Measurements from ENCODE around the gene GPR107. TPM values are rescaled to one million over a fixed set of nuclear protein-coding genes. Genes with fewer than 3 reads are reported as not detected.

GPR107 gene
- total RNA-seq, 4 donors from 2014 or later = 19.3 to 36.1 (median 28.9) TPM

GRCh38 chr9:130158001-130158400 lies 104.3 kb downstream of the GPR107 start:
- TF ChIP-seq CTCF (IDR thresholded peaks at IDR 0.05) (no peak), POLR2A (IDR thresholded peaks at IDR 0.05) (no peak), EP300 (IDR thresholded peaks at IDR 0.05) (no peak)
- DNase-seq (ENCODE audit: low spot score in 2 of 2) = no peak
- Histone ChIP-seq H3K27ac (no peak overlapping the region), H3K27me3 (no peaks in the 10 kb centered on the region), H3K4me3 (no peak overlapping the region), H3K9me3 (no peaks in the 10 kb centered on the region), H3K36me3 (no peaks in the 10 kb centered on the region), H3K4me1 (no peaks in the 10 kb centered on the region)
- 83 to 86% methylated on average over 8 of the region's 8 CpGs for WGBS, 2 donors

GRCh38 chr9:130159057-130159456 lies 105.4 kb downstream of the GPR107 start:
- Histone ChIP-seq H3K27me3 (no peaks in the 10 kb centered on the region), H3K4me3 (no peak overlapping the region), H3K4me1 (no peaks in the 10 kb centered on the region), H3K9me3 (no peaks in the 10 kb centered on the region), H3K27ac (no peak overlapping the region), H3K36me3 (no peaks in the 10 kb centered on the region)
- no peak for TF ChIP-seq POLR2A (IDR thresholded peaks at IDR 0.05)
- no peak for TF ChIP-seq EP300 (IDR thresholded peaks at IDR 0.05)
- TF ChIP-seq CTCF (IDR thresholded peaks at IDR 0.05) = no peak
- no peak for DNase-seq (ENCODE audit: low spot score in 2 of 2)
- WGBS, 2 donors = 75 to 78% methylated on average over 8 of the region's 8 CpGs

- Histone ChIP-seq H3K4me1 (no peaks in the 10 kb centered on the region), H3K36me3 (no peaks in the 10 kb centered on the region), H3K27ac (no peak overlapping the region), H3K27me3 (no peaks in the 10 kb centered on the region), H3K4me3 (no peak overlapping the region), H3K9me3 (no peaks in the 10 kb centered on the region)
- TF ChIP-seq EP300 (IDR thresholded peaks at IDR 0.05) (no peak), POLR2A (IDR thresholded peaks at IDR 0.05) (no peak), CTCF (IDR thresholded peaks at IDR 0.05) (no peak)
- WGBS, 2 donors = 83 to 85% methylated on average over 9 to 10 of the region's 10 CpGs
- DNase-seq (ENCODE audit: low spot score in 2 of 2) = no peak
Observed at GRCh38 chr9:130159915-130160670, 106.4 kb downstream of the GPR107 start.

GRCh38 chr9:130160862-130161470 lies 107.3 kb downstream of the GPR107 start:
- Histone ChIP-seq H3K27me3 (no peaks in the 10 kb centered on the region), H3K36me3 (no peaks in the 10 kb centered on the region), H3K4me1 (no peaks in the 10 kb centered on the region), H3K9me3 (no peaks in the 10 kb centered on the region), H3K4me3 (no peak overlapping the region), H3K27ac (no peak overlapping the region)
- DNase-seq (ENCODE audit: low spot score in 2 of 2) = no peak
- TF ChIP-seq POLR2A (IDR thresholded peaks at IDR 0.05) (no peak), CTCF (IDR thresholded peaks at IDR 0.05) (no peak), EP300 (IDR thresholded peaks at IDR 0.05) (no peak)
- WGBS, 2 donors = 96 to 100% methylated on average over 3 of the region's 3 CpGs

- no peaks in the 10 kb centered on the region for H3K36me3 ChIP-seq
- H3K27me3 ChIP-seq = no peaks in the 10 kb centered on the region
- no peaks in the 10 kb centered on the region for H3K4me1 ChIP-seq
- no peak for TF ChIP-seq EP300 (IDR thresholded peaks at IDR 0.05)
- TF ChIP-seq CTCF (IDR thresholded peaks at IDR 0.05) = no peak
- TF ChIP-seq POLR2A (IDR thresholded peaks at IDR 0.05) = no peak
- WGBS, 2 donors = 89 to 96% methylated on average over 1 of the region's 1 CpG
- DNase-seq (ENCODE audit: low spot score in 2 of 2) = no peak
- no peaks in the 10 kb centered on the region for H3K9me3 ChIP-seq
- no peak overlapping the region for H3K4me3 ChIP-seq
- H3K27ac ChIP-seq = no peak overlapping the region
Observed at GRCh38 chr9:130165579-130165978, 111.9 kb downstream of the GPR107 start.
